PC-3 (cell line): ENCODE measurements around the gene USP32.

ENCODE experiments used
- EZH2phosphoT487 ChIP-seq: fragments of 300-600 bp; sonication (generic); IDR thresholded peaks from 2 replicates; pipeline ENCODE4 v1.6.1; 2018; ENCODE audit warnings: mild to moderate bottlenecking, antibody characterized with exemption, low read length, borderline replicate concordance
- TF ChIP-seq, protein P1 (sequence below): fragments of 300-600 bp; sonication (generic); conservative IDR thresholded peaks from 2 replicates; pipeline ENCODE4 v1.5.1; 2017; ENCODE audit warnings: antibody characterized with exemption, low read depth, mild to moderate bottlenecking, low read length

DNA sequence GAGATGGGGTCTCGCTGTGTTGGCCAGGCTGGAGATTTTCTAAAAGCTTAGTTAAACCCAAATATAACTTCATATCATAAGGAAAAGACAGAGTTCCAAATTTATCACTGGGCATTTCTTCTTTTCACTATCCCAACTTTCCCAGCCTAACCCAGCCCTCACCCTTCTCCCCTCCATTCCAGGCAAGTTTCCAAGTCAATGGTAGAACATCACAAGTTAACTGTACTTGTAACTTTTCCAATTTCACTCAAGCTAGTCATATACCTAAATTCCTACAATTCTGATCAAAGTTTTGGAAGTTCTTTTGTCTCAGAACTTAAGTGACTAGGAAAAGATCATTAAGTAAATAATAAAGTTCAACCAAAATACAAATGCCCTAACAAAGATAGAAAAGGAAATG lies 61.2 kb downstream of the USP32 start:
- TF ChIP-seq, protein P1, sequence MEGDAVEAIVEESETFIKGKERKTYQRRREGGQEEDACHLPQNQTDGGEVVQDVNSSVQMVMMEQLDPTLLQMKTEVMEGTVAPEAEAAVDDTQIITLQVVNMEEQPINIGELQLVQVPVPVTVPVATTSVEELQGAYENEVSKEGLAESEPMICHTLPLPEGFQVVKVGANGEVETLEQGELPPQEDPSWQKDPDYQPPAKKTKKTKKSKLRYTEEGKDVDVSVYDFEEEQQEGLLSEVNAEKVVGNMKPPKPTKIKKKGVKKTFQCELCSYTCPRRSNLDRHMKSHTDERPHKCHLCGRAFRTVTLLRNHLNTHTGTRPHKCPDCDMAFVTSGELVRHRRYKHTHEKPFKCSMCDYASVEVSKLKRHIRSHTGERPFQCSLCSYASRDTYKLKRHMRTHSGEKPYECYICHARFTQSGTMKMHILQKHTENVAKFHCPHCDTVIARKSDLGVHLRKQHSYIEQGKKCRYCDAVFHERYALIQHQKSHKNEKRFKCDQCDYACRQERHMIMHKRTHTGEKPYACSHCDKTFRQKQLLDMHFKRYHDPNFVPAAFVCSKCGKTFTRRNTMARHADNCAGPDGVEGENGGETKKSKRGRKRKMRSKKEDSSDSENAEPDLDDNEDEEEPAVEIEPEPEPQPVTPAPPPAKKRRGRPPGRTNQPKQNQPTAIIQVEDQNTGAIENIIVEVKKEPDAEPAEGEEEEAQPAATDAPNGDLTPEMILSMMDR = no peak
- TF ChIP-seq EZH2phosphoT487 = no peak
